ENCODE results near the gene TOP1.

- TF ChIP-seq STAT6 (CRISPR knock-in tag; IDR thresholded peaks at IDR 0.05) (no peak), SP1 (CRISPR knock-in tag; IDR thresholded peaks at IDR 0.05) (no peak), BRD4 (IDR thresholded peaks at IDR 0.05) (no peak), TBL1XR1 (IDR thresholded peaks at IDR 0.05; ENCODE audit: low read length in 2 of 2) (no peak)
Observed at GRCh38 chr20:41006936-41007474, 21.6 kb upstream of the TOP1 start.
